ENCODE measurements around the gene TXNL4B.

The TXNL4B gene

DNA sequence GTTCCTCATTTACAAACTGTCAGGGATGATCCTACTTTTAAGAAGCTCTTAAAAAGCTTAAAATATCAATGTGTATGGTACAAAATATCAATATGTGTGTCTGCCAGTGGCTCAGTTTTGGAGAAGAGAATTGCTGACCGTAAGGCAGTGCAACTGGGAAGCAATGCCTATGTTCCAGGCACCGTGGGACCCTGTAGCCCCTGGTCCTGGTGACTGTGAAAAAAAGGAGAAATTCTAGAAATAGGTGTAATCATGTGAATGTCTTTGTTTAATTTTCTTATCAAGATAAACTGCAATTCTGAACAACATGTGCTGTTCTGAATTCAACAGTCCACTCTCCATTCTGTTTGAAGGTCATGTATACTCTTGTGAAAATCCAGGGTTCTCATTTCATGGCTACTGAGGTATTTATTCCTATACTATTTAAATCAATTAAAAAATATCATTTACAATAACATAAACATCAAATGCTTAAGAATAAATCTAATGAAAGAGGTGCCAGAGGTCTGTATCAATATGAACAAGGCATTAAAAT, 48.5 kb downstream of the TXNL4B start:
- no peak for DNase-seq
- in situ Hi-C loops (cut with MboI; ENCODE audit: low pct_unique_long_range_greater_than_20kb, low sequenced_read_pairs), result no loop called here

DNA sequence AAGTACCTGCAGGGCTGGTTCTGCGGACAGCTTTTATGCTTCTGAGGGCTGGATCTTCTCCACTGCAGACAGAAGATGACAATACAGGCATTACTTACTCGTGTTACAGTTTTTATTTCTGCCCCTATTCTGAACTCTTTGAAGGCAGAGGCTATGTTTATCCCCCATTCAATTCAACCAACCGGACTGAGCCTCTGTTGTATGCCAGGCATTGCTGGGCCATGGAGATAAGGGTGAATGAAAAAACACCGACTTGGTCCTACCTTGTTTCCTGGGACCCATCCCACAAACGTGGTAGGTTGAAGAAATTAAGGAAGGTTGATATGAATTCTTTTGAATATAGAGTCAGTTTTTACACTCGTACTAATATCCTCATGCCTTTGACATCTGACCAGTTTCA, 49.1 kb downstream of the TXNL4B start:
- in situ Hi-C loops (cut with MboI; ENCODE audit: low pct_unique_long_range_greater_than_20kb, low sequenced_read_pairs), result no loop called here
- DNase-seq, result no peak

DNA sequence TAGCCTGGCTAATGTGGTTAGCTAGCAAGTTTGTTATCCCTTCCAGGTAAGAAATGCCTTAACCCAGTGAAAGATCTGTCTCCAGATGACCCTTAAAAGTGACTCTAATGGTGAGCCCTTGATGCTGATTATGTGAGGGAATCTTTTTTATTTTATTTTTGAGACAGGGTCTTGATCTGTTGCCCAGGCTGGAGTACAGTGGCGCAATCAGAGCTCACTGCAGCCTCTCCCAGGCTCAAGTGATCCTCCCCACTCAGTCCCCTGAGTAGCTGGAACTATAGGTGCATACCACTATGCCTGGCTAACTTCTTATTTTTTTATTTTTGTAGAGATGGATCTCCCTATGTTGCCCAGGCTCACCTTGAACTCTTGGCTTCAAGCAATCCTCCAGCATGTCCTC, 49.9 kb downstream of the TXNL4B start:
- in situ Hi-C loops (cut with MboI; ENCODE audit: low pct_unique_long_range_greater_than_20kb, low sequenced_read_pairs), result no loop called here
- DNase-seq, result no peak

DNA sequence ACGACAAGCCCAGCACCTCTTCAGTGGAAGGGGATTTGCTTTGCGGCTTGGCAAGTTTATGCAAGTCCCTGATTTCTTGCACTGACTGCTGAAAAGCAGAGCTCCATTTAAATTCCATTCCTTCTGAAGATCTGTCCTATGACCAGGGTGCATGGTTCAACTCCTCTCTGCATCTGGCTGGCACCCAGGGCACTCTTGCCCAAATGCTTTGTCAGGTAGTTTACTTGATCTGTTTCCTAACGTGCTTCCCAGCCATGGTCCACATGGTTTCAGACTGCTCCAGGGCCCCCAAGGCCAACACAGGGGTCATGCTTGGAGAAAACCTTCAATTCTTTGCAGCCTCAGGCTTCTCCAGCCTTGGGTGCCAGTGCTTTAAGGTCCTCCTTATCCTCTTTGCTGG, 50.4 kb downstream of the TXNL4B start:
- in situ Hi-C loops (cut with MboI; ENCODE audit: low pct_unique_long_range_greater_than_20kb, low sequenced_read_pairs), result no loop called here
- no peak for DNase-seq

DNA sequence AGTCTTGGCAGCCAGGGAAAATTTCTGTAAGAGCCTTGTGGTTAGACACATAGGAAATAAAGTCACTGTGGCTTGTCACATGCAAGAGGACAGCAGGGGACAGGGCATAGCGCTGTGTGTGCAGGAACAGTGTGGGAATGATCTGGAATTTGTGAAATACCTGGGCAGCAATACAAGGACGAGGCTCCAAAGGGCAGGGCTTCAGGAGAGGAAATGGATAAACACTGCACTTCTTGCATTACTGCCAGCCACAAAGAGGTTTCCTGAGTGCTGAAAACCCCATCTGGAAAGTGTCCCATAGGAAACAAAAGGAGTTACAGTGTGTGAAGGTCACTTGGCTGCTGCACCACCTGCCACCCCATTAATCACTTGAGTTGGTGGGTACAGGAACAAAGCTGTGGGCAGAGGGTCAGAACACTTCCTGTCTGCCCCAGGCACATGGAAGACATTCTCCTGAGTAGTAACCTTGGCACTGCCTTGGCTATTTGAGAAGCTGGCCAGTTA, 51.2 kb downstream of the TXNL4B start:
- no peak for DNase-seq
- in situ Hi-C loops (cut with MboI; ENCODE audit: low pct_unique_long_range_greater_than_20kb, low sequenced_read_pairs), result no loop called here

DNA sequence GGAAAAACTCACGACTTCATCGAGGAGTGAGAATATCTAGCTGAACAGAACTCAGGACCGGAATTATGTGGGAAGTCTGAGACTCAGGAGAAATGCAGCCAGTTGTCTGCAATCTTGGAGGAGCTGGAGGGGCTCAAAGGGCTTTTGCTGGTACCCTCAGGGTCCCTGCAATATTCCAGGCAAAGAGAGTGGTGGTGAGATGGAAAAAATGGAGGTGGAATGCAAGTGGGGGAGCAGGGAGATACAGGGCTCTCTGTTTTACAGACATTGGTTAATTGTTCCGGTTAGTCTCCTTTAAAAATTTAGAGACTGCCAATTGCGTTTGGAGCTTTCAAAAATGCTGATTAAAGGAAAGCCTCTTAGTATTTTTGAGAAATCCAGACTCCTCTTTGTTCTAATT, 57.3 kb downstream of the TXNL4B start:
- no peak for DNase-seq
- in situ Hi-C loops (cut with MboI; ENCODE audit: low pct_unique_long_range_greater_than_20kb, low sequenced_read_pairs), result no loop called here

All from KBM-7 (cell line).